Measurements from ENCODE around the gene PNPT1.

PNPT1 gene

DNA sequence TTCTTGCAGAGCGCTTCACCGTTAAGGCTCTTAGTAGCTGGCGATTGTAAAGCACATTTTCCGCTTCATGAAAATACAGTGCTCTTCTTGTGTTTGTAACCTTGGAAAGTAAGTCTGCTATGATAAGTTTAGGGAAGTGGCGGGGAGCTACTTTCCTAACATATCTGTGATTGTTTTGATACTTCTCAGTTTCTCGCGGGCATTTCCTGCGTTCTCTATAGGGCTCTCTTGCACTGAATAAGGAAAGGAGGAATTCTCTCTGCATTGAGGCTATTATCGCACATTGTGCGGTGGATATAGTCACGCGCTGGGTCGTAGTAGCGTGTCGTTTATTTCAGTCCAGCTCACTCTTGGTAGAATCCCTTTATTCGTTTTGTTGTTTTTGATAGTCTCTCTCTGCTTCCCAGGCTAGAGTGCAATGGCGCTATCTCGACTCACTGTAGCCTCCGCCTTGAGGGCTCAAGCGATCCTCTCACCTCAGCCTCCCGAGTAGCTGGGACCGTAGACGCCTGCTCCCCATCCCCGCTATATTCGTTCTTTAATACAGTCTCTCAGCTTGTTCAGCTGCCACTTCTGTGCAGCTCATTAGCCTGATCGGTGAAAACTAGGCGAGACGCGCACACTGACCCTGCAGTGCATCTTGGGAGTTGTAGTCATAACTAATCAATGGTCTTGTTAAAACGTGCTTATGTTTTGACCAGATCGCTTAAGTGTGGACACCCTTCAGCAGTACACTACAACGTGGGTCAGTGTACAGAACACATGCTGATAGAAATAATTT lies 75.2 kb downstream of the PNPT1 start:
- TF ChIP-seq CTCF (conservative IDR thresholded peaks at IDR 0.05; ENCODE audit: control insufficient read depth, insufficient read depth, low read depth, low read length): no peak
- peak overlapping the region; percentile 88 for H3K4me3 ChIP-seq (ENCODE audit: control insufficient read depth, low read depth, low read length)

DNA sequence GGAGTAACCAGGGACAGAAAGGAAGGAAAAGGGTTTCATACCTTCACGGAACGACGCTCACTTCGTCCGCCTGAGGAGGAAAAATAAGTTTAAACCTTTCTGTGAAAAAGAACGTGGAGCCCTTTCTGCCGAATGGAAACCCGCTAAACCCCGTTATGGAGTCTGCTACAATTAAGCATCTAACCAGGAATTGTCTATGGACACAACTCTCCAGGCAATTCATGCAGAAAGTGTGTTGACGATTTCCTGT lies 75.7 kb downstream of the PNPT1 start:
- no peak for DNase-seq (ENCODE audit: low read depth)
- TF ChIP-seq CTCF (conservative IDR thresholded peaks at IDR 0.05; ENCODE audit: control insufficient read depth, insufficient read depth, low read depth, low read length): no peak
- H3K4me3 ChIP-seq (ENCODE audit: control insufficient read depth, low read depth, low read length): peak overlapping the region; percentile 88

More for the DNA sequence above, 75.2 kb downstream of the PNPT1 start:
- peak; percentile 60 for DNase-seq (ENCODE audit: low read depth)

DNA sequence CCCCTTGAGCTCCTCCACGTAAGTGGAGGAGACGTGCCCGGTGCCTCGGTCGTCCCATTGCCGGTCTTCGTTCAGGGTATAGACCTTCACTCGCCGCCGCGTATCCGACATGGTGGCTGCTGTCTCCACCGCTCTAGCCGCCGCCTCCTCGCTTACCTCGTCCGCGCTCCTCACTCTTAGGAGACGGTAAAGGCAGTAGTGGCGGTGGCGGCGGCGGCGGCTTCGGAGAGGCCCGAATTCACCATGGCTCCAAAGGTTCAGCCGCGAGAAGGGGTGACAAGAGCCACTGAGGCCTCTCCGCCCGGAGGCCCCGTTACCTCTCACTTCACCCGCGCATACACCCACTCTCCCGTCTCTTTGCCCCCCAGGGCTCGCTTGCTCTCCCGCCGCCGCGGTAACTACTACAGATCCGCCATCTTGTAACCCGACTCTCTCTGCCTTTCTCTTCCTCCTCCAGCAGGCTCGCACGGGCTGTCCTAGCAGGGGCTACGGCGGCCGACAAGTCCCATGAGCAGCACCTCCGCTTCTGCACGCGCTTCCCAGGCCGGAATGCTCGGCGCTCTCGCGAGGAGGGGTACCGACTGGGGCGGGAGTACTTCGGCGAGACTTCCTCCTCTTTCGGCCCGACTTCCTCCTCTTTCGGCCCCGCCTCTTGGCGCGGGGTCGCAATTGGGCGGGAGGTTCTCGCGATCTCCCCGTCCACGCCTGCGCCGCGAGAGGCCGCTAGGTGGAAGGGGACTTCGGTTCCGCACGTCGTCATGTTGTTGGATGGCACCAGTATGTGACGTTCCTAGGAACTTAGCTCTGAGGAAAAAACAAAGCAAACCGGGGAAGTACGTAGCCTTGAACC lies 76.2 kb downstream of the PNPT1 start, which contains the start of gene PPP4R3B:
TSS of gene PPP4R3B (minus strand) at position 448 of the 850 bp plus-strand sequence. CDS start at position 111, 337 bp downstream.
- DNase-seq (ENCODE audit: low read depth): peak; percentile 99
- TF ChIP-seq CTCF (conservative IDR thresholded peaks at IDR 0.05; ENCODE audit: control insufficient read depth, insufficient read depth, low read depth, low read length): peak; percentile 15
- H3K4me3 ChIP-seq (ENCODE audit: control insufficient read depth, low read depth, low read length): peak within 1 kb of the TSS; percentile 98

- DNase-seq (ENCODE audit: low read depth): peak; percentile 52
Measured at GRCh38 chr2:55616551-55617174, 77.0 kb downstream of the PNPT1 start.

DNA sequence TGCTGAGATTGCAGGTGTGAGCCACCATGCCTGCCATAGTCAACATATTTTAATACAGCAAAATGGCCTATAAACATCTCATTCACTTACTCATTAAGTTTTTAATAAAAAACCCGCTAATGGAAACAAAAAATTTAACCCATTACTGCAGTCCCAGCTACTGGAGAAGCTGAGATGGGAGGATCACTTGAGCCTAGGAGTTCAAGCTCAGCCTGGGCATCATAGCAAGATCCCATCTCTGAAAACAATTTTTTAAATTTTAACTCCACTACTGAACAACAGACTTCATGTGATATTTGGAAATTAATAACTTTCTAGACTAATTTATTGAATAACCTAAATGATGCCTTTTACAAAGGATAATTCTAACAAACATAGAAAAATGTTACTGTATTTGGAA lies 81.6 kb downstream of the PNPT1 start:
- no peak overlapping the region for H3K4me3 ChIP-seq (ENCODE audit: control insufficient read depth, low read depth, low read length)
- no peak for TF ChIP-seq CTCF (conservative IDR thresholded peaks at IDR 0.05; ENCODE audit: control insufficient read depth, insufficient read depth, low read depth, low read length)
- no peak for DNase-seq (ENCODE audit: low read depth)

More at GRCh38 chr2:55616551-55617174, 77.0 kb downstream of the PNPT1 start:
- no peak for TF ChIP-seq CTCF (conservative IDR thresholded peaks at IDR 0.05; ENCODE audit: control insufficient read depth, insufficient read depth, low read depth, low read length)
- H3K4me3 ChIP-seq (ENCODE audit: control insufficient read depth, low read depth, low read length): peak overlapping the region; percentile 98

DNA sequence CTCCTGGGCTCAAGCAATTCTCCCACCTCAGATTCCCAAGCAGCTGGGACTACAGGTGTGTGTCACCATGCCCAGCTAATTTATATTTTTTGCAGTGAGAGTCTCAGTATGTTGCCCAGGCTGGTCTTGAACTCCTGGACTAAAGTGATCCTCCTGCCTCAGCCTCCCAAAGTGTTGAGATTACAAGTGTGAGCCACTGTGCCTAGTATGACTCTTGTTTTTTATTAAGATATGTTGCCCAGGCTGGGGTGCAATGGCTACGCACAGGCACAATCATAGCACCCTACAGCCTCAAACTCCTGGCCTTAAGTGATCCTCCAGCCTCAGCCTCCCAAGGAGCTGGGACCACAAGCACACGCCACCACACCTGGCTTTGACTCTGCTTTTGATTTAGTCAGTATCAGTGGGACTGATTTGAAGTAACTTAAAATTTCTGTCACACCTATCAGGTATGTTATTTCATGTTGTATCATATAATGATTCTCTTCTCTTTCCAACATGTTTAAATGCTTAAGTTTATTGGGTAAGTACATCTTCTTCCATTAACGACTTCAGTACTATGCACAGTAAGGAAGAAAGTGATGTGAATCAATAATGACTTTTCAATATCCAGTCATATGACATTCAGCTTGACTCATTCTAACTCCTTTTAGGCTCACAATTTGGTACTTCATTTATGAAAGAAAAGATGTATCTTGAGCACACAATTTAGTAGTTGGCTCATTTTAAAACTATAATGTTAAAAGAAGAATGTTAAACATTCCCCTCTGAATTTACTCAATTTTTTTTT lies 82.5 kb downstream of the PNPT1 start:
- DNase-seq (ENCODE audit: low read depth): no peak
- H3K4me3 ChIP-seq (ENCODE audit: control insufficient read depth, low read depth, low read length): no peak overlapping the region
- no peak for TF ChIP-seq CTCF (conservative IDR thresholded peaks at IDR 0.05; ENCODE audit: control insufficient read depth, insufficient read depth, low read depth, low read length)
